HG03575 (cell line): ENCODE results near the gene C19orf73.
"Not testable (repeated sequence)": the region's sequence is repeated elsewhere in the genome, so short reads cannot be mapped to it uniquely, and the experiment has no call there.

Experiments
- ATAC-seq: cut with Tn5 transposase; IDR thresholded peaks from one replicate; pipeline ENCODE4 v1.9.1; 2021; ENCODE audit not compliant: unreplicated experiment, insufficient number of reproducible peaks, low FRiP score; ENCODE audit errors: extremely low read depth

The C19orf73 gene

GRCh38 chr19:49150106-49150943, 31.4 kb upstream of the C19orf73 start:
- ATAC-seq, result no peak

DNA sequence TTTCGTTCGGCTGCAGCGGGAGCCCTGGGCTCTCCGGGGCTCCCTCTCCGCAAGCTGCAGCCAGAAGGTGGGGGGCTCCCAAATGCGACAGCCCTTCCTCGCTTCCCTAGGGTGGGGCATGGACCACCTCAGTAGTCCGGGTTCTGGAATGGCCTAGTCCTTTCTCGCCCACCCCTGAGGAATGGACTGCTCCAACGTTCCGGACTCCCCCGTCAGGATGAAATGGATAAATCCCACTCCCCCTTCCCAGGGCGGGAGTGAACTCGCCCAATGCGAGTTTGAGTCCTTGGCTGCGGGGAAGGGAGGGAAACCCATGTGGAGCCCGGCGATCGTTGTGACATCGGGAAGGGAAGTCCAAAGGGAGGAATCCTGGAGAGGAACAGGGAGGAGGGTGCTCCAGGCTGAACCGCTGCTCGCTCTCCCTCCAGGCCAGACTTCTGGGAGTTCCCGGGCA, 30.7 kb upstream of the C19orf73 start:
- ATAC-seq, result no peak

DNA sequence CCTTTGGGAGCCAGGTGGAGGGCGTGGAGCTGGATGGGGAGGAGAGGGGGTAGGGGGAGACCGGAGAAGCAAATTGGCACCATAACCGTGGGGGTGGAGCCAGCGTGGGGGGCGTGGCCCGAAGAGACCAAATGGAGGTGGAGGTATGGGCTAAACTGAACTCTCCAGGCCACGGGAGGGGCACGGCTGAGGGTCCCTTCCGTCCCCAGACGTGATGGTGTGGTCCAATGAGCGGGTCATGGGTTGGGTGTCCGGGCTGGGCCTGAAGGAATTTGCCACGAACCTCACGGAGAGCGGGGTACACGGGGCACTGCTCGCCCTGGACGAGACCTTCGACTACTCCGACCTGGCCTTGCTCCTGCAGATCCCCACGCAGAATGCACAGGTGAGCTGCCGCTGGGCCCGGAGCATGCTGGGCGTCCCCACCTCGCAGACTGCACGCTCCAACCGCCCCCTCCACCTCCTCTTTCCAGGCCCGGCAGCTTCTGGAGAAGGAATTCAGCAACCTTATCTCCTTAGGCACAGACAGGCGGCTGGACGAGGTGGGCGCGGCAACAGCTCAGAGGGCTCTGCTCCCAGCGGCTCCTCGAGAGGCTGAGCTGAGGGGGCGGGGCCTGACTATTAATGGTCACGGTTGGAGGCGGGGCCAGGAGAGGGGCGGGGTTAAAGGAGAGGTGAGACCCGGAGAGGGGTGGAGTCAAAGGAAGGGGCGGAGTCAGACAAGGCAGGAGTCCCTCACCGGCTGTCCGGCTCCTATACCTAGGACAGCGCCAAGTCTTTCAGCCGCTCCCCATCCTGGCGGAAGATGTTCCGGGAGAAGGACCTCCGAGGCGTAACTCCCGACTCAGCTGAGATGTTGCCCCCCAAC, 30.1 kb upstream of the C19orf73 start:
- ATAC-seq, result no peak

GRCh38 chr19:49148044-49148682, 29.2 kb upstream of the C19orf73 start:
- no peak for ATAC-seq

DNA sequence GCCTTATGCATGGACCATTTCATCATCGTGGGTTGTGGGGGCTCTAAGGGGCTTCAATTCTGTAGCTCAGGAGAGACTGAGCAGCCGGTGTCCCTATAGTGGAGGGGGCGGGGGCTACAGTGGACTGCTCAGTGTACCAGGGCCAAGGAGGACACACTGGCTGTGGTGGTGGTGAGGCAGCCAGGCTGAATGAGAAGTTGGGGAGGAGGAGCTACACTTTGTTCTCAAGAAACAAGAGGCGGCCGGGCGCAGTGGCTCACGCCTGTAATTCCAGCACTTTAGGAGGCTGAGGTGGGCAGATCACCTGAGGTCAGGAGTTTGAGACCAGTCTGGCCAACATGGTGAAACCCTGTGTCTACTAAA, 27.4 kb upstream of the C19orf73 start:
- ATAC-seq, result not testable (repeated sequence)

DNA sequence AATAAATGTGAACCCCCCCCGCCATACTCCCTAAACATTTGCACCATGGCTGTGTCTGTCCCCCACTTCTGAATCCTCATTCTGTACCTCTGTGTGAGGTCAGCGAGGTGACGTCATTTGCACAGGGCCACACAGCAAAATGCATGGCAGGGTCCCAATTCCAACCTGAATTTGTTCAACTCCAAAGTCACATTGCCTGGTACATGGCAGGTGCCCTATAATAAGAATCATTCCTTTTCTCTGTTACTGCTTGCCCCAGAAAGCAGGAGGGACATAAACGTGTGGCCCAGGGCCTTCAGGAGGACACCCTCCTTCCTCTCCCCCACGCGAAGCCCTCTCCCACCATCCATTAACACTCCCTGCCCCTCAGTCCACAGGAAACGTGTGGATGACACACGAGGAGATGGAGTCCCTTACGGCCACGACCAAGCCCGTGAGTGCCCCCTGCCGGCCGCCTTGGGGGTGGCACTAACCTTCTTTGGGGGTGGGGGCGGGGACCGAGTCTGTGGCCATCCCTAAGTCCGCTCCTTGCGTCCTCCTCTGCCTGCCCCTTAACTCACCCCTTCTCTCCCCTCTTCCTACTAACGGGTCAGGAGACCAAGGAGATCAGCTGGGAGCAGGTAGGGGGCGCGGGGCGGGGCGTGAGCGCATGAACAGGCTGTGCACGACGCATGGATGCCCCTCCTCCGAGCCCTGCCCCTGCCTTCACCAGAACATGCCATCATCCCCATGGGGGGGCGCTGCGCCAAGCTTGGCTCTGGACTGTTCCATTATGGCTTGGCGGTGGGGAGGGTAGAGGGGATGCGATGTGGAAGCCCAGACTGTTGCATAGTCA, 26.8 kb upstream of the C19orf73 start:
- no peak for ATAC-seq

- ATAC-seq, result no peak
Measured at GRCh38 chr19:49142866-49143335, 24.0 kb upstream of the C19orf73 start.

DNA sequence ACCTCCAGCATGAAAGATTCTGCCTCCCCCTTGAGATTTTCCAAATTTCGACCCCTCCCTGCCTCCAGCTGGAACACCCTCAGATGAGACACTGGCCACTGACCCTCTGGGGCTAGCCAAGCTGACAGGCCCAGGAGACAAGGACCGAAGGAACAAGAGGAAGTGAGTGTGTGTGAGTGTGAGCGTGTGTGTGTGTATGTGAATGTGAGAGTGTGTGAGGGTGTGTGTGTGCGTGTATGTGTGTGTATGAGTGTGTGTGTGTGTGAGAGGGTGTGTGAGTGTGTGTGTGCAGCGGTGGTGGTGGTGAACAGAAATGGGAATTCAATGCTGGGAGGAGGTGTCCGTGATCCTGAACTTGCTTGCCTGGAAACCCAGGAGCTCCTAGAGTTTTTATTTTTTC, 22.4 kb upstream of the C19orf73 start:
- ATAC-seq, result no peak

DNA sequence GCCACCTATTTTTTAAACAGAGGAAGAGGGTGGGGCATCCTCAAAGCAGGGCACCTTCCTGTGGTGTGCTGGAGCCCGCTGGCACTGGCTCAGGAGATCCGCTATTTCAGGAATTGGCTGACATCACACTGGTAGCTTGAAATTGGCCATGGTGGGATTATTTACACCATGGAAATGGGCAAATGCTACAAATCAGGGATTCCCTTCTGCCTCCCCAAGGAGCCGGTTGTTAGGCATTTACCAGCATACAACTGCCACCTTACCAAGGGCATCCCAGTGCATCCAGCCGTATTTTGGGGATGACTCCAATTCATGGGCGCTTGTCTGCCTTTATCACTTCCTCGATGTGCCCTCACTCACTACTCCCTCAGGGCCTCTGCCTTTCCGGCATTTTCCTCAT, 22.0 kb upstream of the C19orf73 start:
- ATAC-seq, result no peak

GRCh38 chr19:49136771-49137171, 17.8 kb upstream of the C19orf73 start:
- no peak for ATAC-seq

DNA sequence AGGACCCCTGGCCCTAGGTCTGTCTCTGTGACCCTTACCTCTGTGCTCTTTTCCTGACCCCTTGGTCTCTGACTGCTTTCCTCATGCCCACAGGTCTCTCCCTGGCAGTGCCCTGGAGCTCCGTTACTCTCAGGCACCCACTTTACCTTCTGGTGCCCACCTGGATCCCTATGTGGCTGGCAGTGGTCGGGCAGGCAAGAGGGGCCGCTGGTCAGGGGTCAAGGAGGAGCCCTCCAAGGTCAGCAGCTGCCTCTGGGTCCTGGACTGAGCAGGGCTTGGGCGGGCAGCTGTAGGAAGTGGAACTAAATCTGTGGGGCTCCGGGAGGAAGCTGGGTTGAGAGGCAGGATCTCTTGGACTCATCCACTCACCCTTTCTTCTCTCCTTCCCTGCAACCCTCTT, 16.7 kb upstream of the C19orf73 start:
- no peak for ATAC-seq

- no peak for ATAC-seq
Measured at GRCh38 chr19:49133621-49134454, 14.9 kb upstream of the C19orf73 start.

GRCh38 chr19:49132974-49133609, 14.1 kb upstream of the C19orf73 start:
- ATAC-seq, result no peak

DNA sequence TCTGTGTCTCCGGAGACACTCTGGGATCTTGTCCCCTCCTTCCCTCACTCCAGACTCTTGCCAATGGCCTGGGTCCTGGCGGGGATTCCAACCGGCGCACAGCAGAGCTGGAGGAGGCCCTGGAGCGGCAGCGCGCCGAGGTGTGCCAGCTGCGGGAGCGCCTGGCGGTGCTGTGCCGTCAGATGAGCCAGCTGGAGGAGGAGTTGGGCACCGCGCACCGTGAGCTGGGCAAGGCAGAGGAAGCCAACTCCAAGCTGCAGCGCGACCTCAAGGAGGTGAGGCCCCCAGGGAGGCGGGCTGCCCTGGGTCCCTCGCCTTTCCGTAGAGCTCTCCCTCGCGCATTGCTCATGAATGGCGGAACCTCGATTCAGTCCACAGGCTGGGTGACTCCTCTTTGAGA, 11.4 kb upstream of the C19orf73 start:
- no peak for ATAC-seq

- ATAC-seq, result no peak
Measured at GRCh38 chr19:49129238-49129583, 10.3 kb upstream of the C19orf73 start.

- no peak for ATAC-seq
Measured at GRCh38 chr19:49128545-49129237, 9.7 kb upstream of the C19orf73 start.
